Vagina (tissue), 2 donors: ENCODE results near the gene RPL36AL.

Source experiments
- POLR2A ChIP-seq, 2 donors: fragments of 450-650 bp; IDR thresholded peaks; one replicate each; pipeline ENCODE4 v1.6.1; 2017; ENCODE audit warnings: antibody characterized with exemption in 2 of 2, mild to moderate bottlenecking in 2 of 2, moderate library complexity in 2 of 2
- POLR2AphosphoS5 ChIP-seq, 2 donors: sonication (generic); formaldehyde crosslinking; IDR thresholded peaks; one replicate each; pipeline ENCODE4 v1.9.0; 2017; ENCODE audit warnings: antibody characterized with exemption in 2 of 2, mild to moderate bottlenecking in 2 of 2, low read depth in 1 of 2; ENCODE audit not compliant: insufficient read depth in 1 of 2
- TF ChIP-seq, protein P1 (sequence below), 3 experiments: fragments of 450-650 bp in 2 of 3; fragments of 200-600 bp in 1 of 3; sonication (generic) in 1 of 3; IDR thresholded peaks; one replicate each; pipeline ENCODE4 v1.5.1; 2017 to 2019; ENCODE audit warnings: antibody characterized with exemption in 3 of 3, mild to moderate bottlenecking in 2 of 3, moderate library complexity in 2 of 3

DNA sequence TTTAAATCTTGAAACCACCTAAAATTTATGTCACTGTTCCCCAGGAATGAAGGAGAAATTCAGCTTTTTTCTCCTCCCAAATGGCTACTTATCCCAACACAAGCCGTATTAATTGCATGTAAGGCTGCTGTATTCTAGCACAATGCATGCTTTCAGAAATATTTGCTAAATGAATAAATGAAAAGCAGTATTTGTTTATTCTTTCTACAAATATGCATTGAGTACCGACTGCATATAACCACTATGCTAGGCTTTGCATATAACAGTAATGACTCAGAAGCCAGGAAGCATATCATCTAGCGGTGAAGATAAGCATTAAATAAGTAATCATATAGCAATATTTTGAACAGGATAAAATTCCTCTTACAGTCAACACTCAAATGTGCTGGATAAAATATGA is 27.4 kb downstream of the RPL36AL start:
- TF ChIP-seq, protein P1, sequence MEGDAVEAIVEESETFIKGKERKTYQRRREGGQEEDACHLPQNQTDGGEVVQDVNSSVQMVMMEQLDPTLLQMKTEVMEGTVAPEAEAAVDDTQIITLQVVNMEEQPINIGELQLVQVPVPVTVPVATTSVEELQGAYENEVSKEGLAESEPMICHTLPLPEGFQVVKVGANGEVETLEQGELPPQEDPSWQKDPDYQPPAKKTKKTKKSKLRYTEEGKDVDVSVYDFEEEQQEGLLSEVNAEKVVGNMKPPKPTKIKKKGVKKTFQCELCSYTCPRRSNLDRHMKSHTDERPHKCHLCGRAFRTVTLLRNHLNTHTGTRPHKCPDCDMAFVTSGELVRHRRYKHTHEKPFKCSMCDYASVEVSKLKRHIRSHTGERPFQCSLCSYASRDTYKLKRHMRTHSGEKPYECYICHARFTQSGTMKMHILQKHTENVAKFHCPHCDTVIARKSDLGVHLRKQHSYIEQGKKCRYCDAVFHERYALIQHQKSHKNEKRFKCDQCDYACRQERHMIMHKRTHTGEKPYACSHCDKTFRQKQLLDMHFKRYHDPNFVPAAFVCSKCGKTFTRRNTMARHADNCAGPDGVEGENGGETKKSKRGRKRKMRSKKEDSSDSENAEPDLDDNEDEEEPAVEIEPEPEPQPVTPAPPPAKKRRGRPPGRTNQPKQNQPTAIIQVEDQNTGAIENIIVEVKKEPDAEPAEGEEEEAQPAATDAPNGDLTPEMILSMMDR (IDR thresholded peaks at IDR 0.05) = no peak
- TF ChIP-seq POLR2A (IDR thresholded peaks at IDR 0.05) (no peak), POLR2AphosphoS5 (IDR thresholded peaks at IDR 0.05; ENCODE audit: insufficient read depth in 1 of 2, low read depth in 1 of 2) (no peak)
